ENCODE data around the gene PCP4L1.

GRCh38 chr1:161244888-161245287 is 13.7 kb upstream of the PCP4L1 start:
- TF ChIP-seq GATA3 (IDR thresholded peaks at IDR 0.05; ENCODE audit: low read depth, low read length) (no peak), GATA2 (IDR thresholded peaks at IDR 0.05; ENCODE audit: low read depth, low read length) (no peak)
